HG03565 (cell line): ENCODE data around the gene SORT1.

ENCODE experiments used
- ATAC-seq: cut with Tn5 transposase; IDR thresholded peaks from one replicate; pipeline ENCODE4 v1.9.1; 2021; ENCODE audit warnings: mild to moderate bottlenecking, moderate library complexity; ENCODE audit not compliant: unreplicated experiment

SORT1 gene

GRCh38 chr1:109277434-109278204, 120.1 kb downstream of the SORT1 start:
- peak; percentile 51 for ATAC-seq

GRCh38 chr1:109275706-109276345, 121.9 kb downstream of the SORT1 start:
- no peak for ATAC-seq

- ATAC-seq: no peak
Measured at GRCh38 chr1:109274533-109275476, 122.9 kb downstream of the SORT1 start.

DNA sequence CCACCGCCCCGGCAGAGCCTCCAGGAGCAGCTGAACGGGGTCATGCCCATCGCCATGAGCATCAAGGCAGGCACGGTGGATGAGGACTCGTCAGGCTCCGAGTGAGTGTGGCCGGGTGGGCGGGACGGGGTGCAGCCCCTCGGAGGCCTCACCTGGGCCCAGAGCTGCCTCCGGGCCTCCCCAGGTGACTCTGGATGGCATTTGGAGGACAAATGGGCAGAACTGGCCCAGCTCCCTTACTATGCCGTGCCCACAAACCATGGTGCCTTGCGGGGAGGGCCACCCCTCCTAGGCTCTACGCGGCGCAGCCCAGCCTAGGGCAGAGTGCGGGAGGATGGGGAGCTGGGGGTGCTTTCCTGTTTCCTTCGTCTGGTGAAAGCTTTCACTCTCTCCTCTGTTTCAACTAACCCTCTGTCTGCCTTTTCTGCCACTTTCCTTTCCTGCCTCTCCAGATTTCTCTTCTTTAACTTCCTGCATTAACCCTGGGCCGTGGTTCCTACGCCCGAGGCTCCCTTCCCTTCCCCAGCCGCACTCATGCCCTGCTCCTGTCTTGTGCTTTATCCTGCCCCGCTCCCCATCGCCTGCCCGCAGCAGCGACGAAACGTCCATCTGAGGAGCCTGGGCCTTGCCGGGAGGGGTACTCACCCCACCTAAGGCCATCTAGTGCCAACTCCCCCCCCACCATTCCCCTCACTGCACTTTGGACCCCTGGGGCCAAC, 124.0 kb downstream of the SORT1 start:
- ATAC-seq: no peak

GRCh38 chr1:109272831-109273547, 124.7 kb downstream of the SORT1 start:
- ATAC-seq: no peak

DNA sequence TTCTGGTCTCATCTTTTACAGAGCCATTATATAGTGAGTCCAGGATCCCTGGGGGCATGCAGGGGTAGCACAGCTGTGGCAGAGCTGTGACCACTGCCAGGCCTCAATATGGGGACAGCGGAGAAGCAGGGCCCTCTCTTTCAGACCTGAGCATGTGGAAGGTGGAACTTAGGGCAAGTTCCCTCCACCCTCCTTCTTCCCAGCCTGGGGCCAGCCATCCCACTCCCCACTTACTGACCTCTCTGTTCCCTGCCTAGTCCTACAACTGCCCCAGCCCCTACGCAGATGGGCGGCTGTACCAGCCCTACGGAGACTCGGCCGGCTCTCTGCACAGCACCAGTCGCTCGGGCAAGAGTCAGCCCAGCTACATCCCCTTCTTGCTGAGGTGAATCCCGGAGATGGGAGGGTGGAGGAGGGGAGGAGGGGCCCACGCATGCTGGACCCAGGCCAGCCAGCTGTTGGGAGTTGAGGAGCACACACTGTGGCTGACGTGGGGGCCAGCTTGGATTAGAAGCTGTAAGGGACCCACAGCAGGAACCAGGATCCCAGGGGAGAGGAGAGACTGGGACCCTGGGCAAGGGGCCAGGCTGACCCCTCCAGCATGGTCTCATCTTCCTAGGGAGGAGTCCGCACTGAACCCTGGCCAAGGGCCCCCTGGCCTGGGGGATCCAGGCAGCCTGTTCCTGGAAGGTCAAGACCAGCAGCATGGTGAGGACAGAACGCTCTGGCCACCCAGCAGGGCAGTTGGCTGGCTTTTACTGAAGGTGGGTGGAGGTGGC, 125.5 kb downstream of the SORT1 start:
- no peak for ATAC-seq

GRCh38 chr1:109271458-109271857, 126.3 kb downstream of the SORT1 start:
- ATAC-seq: no peak

GRCh38 chr1:109270623-109271317, 126.9 kb downstream of the SORT1 start:
- no peak for ATAC-seq

- ATAC-seq: no peak
Measured at GRCh38 chr1:109269981-109270622, 127.6 kb downstream of the SORT1 start.

DNA sequence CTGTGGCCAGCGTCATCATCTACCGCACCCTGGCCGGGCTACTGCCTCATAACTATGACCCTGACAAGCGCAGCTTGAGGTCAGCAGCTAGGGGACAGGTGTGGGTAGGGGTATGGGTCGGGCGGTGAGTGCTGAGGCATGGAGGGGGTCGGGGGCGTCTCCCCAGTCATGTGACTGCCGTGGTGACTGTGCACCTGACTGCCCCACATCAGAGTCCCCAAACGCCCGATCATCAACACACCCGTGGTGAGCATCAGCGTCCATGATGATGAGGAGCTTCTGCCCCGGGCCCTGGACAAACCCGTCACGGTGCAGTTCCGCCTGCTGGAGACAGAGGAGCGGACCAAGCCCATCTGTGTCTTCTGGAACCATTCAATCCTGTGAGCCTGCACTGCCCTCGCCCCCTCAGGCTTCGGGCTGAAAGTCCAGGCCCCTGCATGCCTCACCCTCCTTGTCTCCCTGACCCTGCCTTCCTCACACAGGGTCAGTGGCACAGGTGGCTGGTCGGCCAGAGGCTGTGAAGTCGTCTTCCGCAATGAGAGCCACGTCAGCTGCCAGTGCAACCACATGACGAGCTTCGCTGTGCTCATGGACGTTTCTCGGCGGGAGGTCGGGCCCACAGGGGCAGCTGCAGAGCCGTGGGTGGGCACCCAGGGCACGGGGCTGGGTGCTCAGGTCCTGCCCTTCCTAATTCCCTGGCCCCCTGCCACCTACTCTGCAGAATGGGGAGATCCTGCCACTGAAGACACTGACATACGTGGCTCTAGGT, 128.3 kb downstream of the SORT1 start:
- ATAC-seq: no peak

DNA sequence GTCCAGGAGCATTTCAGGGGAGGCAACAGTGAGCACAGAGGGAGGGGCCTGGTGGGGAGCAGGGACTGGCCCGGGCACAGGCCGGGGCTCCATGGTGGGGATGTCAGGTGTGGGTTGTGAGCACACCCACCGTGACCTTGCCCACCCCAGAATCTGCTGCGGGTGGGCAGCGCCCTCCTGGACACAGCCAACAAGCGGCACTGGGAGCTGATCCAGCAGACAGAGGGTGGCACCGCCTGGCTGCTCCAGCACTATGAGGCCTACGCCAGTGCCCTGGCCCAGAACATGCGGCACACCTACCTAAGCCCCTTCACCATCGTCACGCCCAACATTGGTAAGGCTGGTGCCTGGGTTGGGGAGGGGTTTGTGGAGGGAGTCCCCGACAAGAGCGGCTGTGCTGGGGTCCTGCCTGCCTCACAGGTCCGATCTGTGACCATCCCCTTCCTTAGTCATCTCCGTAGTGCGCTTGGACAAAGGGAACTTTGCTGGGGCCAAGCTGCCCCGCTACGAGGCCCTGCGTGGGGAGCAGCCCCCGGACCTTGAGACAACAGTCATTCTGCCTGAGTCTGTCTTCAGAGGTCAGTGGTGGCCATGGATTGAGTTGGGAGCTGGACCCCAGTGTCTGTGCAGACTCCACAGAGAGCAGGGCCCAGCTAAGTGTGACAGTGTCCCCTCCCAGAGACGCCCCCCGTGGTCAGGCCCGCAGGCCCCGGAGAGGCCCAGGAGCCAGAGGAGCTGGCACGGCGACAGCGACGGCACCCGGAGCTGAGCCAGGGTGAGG, 129.1 kb downstream of the SORT1 start:
- ATAC-seq: no peak

DNA sequence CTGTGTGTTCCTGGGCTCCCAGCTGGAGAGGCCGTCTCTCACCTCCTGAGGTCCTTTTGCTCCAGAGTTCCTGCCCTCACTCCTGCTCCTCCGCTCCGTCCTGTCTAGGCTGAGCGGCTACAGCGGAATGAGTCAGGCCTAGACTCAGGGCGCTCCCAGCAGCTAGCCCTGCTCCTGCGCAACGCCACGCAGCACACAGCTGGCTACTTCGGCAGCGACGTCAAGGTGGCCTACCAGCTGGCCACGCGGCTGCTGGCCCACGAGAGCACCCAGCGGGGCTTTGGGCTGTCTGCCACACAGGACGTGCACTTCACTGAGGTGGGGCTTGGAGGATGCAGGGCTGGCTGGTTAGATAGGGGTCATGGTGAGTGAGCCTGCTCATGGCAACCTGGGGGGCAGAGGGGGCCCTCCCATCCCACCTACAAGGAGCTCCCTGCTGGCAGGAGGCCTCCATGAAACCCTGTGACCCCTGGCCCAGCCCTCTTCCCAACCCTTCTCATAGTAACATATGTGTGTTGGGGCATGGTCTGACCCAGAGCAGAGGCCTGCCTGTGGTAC, 129.9 kb downstream of the SORT1 start:
- no peak for ATAC-seq

DNA sequence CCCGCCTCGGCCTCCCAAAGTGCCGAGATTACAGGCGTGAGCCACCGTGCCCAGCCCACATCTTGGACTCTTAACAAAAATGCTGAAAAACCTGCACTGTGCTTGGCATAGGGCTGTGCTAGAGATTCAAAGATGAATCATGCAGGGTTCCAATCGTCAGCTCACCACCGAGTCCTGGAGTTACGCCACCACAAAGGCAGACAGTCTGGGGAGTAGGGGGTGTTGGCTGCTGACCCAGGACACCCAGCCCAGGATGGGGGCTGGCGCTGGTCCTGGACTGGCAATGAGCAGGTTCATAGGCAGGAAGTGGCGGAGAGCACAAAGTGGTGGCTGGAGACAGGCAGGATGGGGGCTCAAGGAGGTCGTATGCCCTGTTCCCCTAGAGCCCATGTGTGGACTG, 130.8 kb downstream of the SORT1 start:
- ATAC-seq: no peak

DNA sequence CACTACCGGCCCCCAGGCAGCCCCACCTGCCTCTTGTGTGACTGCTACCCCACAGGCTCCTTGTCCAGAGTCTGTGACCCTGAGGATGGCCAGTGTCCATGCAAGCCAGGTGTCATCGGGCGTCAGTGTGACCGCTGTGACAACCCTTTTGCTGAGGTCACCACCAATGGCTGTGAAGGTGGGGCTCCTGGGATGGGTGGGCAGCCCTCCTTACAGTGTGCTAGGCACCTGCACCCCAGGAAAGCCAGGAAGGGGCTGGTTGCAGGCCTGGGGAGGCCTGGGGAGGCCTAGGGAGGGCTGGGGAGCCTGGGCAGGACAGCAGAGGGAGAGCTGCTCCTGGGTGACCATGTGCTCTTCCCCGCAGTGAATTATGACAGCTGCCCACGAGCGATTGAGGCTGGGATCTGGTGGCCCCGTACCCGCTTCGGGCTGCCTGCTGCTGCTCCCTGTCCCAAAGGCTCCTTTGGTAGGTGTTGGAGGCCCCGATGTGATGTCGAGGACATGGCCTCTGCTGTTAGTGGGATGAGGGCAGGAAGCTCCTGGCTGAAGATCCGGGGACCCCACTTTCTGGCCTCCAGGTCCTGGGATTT, 131.9 kb downstream of the SORT1 start:
- no peak for ATAC-seq

DNA sequence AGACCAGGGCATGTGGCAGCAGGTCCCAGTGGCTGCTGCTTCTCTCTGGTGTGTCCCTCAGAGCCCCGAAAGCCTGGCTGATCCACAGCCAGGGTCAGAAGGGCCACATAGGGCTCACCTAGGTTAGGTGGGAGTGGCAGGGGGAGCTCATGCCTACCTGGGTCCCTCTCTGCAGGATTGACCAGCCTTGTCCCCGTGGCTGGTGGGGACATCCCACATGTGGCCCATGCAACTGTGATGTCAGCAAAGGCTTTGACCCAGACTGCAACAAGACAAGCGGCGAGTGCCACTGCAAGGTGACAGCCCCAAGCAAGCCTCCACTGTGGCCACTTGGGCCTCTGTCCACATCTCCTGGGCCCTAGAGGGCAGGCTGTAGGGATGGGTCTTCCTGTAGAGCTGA, 132.7 kb downstream of the SORT1 start:
- ATAC-seq: no peak

- ATAC-seq: no peak
Measured at GRCh38 chr1:109264379-109264755, 133.4 kb downstream of the SORT1 start.
